HG03469 (cell line): ENCODE results near the gene ILDR2.
"Not testable (repeated sequence)": the region's sequence is repeated elsewhere in the genome, so short reads cannot be mapped to it uniquely, and the experiment has no call there.

Experiments used
- ATAC-seq: cut with Tn5 transposase; IDR thresholded peaks from one replicate; pipeline ENCODE4 v1.9.1; 2021; ENCODE audit warnings: mild to moderate bottlenecking, moderate library complexity, moderate number of reproducible peaks; ENCODE audit not compliant: unreplicated experiment

The ILDR2 gene

DNA sequence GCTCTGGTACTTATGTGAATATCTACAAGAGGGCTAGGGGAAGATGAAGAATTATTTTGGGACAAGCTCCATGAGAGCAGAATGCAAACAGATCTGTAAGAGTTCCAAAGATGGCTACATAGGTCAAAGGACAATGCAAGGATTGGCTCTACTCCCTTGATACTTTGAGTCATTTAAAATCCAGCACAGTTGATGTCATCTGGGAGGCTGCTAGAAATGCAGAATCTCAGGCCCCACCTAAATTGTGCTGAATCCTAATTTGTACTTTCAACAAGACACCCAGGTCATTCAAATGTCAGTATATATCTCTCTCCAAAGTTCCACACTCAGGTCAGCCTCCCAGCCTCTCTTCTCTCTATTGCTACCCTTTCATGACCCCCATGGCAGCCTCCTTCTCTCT lies 75.6 kb downstream of the ILDR2 start:
- ATAC-seq: no peak

DNA sequence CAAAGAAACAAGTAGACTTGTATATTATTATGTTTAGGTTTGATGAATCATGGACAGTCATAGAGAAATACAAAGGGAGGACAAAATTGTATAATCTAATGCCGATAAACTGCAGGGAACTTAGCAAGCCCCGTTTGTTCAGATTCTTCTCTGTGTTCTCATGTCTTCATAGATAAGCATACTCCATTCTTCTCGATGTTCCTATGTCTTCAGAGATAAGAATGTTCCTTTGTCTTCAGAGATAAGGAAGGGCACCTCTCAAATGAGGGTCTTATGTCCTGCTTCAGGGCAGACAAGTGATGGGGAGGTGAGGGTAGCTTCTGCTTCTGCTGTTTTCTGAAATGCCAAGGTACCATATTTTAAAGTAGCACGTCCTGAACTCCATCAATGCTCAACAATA lies 79.6 kb downstream of the ILDR2 start:
- no peak for ATAC-seq

DNA sequence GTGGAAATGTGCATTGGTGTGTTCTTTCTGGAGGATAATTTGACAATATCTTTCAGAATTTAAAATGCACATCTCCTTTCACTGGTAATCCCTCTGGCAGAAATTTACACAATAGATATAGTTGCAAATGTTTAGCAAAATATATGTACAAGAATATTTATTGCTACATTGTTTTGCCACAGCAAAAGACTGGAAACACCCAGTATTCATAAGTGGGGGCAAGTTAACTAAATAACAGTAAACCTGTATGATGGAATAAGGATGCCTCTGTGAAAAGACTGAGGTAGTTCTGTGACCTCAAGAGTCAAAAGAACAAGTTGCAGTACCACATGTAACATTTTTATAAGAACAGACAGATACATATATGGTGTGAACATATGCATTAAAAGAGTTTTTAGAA lies 85.6 kb downstream of the ILDR2 start:
- no peak for ATAC-seq

DNA sequence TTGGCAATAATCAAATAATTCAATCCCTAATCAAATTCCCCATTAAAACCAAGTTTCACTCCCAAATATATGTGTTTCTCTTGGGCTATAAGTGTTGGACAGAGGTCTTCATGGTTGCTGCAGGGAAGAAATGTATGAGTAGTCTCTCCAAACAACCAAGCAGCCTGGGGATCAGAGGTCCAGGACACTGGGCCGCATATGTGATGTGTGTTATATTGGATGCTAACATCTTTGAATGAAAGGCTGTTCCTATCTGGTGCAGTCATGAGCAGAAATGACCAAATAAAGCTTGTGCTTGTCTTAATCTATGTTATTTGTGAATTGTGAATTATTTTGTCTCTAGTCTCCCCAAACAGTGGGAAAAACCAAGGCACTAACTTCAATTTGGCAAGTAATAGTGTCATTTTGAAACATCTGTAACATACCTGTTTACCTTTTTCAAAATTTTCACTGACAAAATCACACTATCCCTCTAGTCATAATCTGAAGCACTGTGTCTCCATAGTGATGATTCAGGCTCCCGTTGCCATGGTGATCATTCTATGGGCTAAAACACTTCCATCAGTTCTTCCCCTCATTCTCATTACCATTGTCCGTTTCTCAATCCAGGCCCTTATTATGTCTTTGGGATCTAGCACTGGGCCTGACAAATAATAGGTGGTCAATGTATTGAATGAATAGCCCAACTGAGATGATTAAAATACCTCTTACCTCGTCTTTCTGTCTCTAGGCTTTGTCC lies 86.8 kb downstream of the ILDR2 start:
- no peak for ATAC-seq

DNA sequence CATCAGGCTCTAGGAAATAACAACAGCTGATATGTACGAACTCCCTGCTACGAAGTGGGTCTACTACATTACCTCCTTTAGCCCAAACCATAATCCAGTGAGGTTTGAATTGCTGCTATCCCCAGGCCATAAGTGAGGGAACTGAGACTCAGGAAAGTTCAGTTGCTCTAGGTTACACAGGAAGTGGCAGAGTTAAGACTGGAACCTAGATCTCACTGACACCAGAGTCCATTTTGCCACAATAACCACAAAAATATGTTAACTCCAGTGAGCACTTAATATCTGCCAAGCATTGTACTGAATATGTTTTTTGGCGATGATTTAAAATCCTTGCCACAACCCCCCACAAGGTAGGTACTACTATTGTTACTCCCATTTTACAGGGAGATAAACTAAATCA lies 90.4 kb downstream of the ILDR2 start:
- no peak for ATAC-seq

DNA sequence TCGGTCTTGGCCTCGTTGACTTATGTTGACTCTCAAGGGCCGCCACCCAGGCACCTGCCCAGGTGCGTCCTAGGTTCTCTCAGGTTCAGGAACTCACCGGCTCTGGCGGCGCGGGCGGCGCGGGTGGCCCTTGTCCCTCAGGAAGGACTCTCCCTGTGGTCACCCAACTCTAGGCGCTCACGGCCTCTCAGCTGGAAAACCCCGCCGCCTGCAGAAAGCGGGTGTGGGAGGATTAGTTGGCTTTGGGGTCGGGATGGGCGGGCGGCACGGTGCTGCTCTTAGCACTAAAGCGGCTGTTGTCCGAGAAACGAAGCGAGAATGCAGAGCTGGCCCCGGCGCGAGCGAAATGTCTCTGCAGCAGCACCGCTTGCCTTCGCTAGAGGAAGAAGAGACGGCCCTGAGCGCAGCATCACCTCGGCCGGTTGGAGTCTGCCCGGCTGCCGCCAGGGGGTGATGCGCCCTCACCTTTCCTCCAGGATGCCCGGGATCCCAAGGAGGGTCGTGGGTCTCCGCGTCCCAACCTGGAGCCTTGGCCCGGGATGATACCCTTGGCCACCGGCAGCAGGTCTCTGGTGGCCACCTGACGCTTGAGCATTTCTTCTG lies 91.2 kb downstream of the ILDR2 start:
- no peak for ATAC-seq

DNA sequence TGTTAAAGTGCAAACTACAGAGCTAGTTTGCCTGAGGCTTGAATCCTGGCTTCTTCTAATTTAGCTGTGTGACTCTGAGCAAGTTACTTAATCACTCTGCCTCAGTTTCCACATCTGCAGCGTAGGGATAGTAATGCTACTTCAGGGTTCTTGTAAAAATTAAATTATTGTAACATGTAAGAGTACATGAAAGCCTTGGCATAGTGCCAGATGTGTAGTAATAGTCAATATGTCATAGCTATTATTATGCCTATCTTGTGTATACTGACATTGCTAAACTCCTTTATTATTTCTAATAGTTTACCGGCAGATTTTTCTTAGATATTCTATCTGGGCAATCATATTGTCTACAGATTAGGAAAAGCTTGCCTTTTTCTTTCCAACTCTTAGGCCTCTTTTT lies 92.4 kb downstream of the ILDR2 start:
- no peak for ATAC-seq

DNA sequence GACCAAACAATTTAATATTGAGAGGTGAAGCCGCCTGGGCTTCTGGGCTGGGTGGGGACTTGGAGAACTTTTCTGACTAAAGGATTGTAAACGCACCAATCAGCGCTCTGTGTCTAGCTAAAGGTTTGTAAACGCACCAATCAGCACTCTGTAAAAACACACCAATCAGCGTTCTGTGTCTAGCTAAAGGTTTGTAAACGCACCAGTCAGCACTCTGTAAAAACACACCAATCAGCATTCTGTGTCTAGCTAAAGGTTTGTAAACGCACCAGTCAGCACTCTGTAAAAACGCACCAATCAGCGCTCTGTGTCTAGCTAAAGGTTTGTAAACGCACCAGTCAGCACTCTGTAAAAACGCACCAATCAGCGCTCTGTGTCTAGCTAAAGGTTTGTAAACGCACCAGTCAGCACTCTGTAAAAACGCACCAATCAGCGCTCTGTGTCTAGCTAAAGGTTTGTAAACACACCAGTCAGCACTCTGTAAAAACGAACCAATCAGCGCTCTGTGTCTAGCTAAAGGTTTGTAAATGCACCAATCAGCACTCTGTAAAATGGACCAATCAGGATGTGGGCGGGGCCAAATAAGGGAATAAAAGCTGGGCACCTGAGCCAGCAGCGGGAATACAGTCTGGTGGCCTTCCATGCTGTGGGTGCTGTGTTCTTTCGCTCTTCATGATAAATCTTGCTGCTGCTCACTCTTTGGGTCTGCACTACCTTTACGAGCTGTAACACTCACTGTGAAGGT lies 97.0 kb downstream of the ILDR2 start:
- ATAC-seq: not testable (repeated sequence)

DNA sequence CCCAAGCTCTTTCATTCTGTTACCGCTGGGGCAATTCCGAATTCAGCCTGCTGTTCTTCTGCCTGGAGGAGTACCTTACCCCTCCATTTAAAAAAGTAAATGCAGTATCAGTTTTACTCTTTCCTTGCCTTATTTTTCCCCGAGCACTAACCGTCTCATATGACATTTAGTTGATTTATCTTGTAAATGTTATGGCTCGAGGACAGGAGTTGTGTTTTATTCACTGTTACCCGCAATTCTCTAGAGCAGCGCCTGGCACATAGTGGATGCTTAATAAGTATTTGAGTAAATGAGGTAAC lies 98.9 kb downstream of the ILDR2 start:
- peak; percentile 1 for ATAC-seq

DNA sequence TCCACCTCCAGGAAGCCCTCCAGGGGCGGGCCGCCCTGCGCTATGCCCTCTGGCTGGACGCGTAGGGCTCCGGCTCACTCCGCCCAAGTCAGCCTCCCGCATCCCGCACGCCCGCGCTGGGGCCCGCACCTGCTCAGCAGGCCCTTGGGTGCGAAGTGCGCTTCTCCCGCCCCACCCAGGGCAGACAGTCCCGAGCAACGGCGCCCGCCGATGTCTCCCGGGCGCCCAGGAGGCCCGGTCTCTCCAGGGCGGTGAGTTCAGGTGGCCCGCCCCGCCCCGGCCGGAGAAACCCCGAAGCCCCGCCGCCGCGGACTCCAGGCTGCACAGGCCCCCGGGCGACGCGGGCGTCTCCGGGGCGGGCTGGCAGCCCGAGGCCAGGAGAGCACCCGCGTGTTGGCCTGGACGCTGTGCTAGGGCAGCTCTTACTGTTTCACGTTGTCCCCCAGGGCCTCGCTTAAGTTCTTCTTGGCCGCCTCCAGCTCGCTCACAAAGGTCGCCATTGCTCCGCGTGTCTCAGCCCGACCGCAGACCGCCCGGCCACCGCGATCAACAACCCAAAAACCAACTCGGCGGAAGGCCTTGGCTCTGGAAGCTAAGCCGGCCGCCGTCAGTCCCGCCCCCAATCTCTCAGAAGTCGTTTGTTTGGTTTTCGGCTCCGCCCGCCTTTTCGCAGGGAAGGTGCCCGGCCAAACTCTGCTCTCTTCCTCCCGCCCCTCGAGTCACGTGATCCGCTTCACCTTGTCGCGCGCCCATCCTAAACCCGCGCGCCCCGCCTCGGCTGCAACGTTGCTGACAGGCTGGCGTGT lies 99.4 kb downstream of the ILDR2 start, which contains the start of gene TADA1:
Gene TADA1 (minus strand): TSS at position 531 of the 806 bp plus-strand sequence. CDS start 31 bp downstream, at position 500.
- ATAC-seq: peak; percentile 81

DNA sequence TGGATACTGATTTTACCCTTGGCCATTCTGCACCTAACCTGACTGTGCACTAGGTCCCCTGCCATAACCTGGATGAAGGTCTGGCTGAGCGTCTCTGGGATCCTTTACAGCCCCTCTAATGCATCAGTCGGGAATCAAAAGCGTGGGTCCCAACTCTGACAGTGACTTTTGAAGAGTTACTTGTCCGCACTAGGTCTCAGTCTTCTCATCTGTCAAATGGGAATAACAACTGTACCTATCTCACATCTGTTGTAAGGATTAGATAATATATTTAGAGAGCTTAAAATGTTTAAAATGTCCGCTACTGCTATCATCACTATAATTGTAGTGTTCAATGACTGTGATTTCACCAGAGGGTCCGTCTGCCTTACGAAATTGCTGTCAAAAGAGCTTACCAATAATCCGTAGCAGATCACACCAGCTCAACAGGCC lies 100.0 kb downstream of the ILDR2 start:
- ATAC-seq: no peak

DNA sequence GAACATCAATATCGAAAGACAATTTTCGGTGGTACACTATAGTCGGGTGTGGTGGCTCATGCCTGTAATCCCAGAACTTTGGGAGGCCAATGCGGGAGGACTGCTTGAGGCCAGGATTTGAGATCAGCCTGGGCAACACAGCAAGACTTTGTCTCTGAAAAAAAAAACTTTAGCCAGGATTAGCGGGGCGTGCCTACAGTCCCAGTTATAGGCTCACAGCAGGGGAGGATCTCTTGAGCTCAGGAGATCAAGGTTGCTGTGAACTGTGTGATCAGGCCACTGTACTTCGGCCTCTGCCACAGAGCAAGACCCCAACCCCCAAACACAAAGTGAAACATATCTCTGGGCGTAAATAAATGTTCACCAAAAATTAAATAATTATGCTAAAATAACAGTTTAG lies 100.9 kb downstream of the ILDR2 start:
- no peak for ATAC-seq

DNA sequence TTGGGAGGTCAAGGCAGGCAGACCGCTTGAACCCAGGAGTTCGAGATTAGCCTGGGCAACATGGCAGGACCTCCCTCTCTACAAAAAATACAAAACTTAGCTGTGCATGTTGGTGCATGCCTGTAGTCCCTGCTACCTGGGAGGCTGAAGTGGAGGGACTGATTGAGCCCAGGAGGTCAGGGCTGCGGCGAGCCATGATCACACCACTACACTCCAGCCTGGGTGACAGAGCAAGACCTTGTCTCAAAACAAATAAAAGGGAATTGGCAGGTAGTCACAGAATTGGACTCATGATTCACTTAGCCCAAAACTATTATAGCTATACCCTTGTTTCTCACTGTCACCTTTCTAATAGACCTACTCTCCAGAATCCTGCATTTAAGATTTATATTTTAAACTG lies 104.8 kb downstream of the ILDR2 start:
- no peak for ATAC-seq

DNA sequence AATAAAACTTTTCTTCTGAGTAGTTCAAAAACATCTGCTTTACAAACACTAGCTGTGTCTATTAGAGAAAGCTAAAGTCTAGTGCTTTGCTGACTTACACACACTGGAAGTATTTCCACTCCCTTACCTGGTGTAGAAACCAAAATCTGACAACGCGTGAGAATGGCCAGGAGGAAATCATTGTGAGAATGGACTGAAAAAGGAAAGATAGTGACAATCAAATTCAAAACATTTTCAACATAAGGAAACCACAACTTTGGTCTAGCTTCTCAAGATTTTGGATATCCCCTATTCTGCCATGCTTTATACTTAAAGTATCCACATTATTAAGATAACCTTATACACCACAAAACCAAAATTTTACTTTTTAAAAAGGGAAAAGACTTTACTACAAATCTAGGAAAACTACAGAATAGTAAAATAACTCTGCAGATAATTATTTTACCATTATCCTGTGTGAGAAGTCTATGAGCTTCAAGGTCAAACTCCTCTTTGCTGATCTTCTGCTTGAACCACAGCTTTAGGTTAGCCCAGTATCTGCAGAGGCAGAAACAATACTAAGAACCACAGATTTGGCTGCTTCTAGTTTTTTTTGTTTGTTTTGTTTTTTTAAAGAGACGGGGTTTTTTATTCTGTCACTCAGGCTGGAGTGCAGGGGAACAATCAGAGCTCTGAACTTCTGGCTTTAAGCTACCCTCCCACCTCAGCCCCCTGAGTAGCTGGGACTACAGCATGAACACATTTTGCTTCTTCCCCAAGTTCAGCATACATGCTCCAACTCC lies 105.8 kb downstream of the ILDR2 start:
- ATAC-seq: no peak

DNA sequence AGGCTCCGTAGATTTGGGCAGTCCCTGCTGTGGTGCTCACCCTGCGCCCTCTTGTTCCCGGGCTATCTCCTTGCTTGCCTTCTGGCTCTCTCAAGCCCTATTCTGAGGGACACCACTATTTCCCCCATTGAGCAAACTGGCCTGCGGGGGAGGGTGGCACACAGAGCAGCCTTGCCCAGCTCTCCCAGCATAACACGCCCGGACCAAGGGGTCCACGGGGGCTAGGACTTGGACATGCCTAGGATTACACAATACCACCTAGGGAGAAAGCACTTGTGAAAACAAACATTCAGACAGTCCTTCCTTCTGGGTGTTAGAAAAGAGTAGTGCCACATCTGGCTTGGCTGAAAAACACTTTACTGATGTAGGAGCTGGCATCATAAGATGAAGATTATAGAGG lies 106.7 kb downstream of the ILDR2 start:
- ATAC-seq: no peak

DNA sequence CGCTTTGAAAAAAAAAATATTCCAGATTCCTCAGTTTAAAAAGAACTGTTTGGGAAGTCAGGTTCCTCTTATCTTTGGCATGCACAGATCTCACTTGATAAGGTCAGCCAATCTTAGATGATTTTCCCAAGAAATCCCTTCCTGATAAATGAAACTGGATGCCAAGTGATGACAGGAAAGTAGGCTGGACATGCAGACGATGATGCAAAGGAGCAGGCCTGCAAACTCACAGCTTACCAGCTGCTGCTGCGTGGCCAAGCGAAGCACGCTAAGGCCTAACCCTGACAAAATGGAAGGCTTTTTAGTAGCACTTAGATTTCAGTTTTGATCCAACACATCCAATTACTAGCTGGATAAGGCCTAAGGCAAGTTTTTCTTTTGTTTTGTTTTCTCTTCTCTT lies 109.4 kb downstream of the ILDR2 start:
- ATAC-seq: no peak

DNA sequence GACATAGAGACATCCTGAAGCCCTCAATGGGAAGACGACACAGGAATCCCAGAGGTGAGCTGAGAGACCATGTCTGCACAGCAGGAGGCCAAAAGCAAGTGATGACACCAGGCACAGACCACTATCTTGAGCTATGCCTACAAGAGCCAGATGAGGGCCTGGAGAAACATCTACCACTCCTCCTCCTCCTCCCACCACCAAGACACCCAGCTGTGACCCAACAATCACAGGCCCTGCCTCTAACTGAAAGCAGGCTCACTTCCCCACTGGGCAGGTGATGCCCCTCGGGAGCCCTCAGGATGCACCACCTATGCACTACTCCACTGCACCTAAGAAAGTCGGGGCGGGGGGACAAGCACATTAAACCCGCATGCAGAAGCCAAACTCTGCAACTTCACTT lies 115.7 kb downstream of the ILDR2 start:
- ATAC-seq: no peak

DNA sequence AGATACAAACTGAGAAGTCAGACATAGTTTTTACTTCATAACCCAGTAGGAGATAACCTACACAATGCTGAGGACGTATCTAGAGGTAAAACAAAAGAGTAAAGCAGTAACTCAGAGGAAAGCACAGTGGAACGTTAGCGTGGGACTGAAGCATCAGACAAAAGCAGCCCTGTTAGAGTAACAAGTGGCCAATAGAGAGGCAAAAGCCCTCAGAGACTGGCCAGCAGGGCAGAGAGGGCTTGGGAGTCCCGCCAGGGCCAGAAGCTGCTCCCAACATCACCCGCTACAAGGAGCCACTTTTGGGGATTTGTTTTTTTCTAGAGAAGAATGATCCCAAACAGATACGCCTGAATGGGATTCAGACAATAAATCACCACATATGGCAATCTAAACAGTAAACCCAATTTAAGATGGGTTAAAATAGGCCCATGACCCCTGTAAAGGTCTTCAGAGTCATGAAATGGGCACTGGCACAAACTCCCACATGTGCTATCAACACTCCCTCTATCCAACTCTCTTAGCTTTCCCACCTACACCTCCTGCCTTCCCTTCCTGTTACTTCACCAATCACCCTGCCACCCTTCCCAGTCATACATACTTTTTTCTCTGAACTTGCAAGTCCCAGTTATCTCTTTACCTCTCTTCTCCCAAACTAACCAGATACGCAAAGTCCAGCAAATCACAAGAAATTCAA lies 116.5 kb downstream of the ILDR2 start:
- no peak for ATAC-seq
